B cell (primary cell): ENCODE measurements around the gene SPAAR.

Source experiments
- EZH2 ChIP-seq: IDR thresholded peaks from 2 replicates; pipeline ENCODE4 v1.6.1; 2012; ENCODE audit warnings: borderline replicate concordance, low read depth, mild to moderate bottlenecking, moderate library complexity, low read length; ENCODE audit not compliant: insufficient read depth, poor library complexity, severe bottlenecking
- TF ChIP-seq, protein P1 (sequence below): fragments of 200-600 bp; IDR thresholded peaks from one replicate; pipeline ENCODE4 v1.8.0; 2022; ENCODE audit warnings: antibody characterized with exemption, mild to moderate bottlenecking

DNA sequence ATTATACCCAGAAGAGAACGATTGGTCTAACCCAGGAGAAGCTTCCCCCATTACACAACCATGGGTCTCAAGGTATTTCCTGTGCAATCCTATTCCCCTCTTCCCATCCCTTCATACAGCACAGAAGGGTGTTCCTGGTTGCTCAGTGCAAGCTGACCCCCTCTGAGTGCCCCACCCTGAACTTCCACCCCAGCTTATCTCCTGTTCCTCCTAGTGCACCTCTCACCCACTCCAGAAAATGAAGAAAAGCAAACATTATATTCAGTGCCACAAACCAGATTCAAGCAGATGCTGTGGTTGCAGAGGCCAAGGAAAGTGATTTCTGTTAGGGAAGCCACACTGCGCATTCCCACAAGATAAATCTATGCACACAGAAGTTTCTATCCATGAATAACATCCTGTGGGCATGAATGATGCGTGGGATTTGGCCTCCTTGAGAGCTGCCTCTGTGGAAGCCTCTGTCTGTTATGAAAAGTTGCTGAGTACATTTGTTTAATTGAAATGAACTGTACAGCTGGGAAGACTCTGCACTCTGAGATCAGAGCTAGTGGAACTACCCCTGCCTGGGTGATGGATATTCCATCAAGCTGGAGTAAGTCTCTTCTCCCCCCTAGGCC, 50.9 kb downstream of the SPAAR start:
- TF ChIP-seq EZH2 = no peak
- TF ChIP-seq, protein P1, sequence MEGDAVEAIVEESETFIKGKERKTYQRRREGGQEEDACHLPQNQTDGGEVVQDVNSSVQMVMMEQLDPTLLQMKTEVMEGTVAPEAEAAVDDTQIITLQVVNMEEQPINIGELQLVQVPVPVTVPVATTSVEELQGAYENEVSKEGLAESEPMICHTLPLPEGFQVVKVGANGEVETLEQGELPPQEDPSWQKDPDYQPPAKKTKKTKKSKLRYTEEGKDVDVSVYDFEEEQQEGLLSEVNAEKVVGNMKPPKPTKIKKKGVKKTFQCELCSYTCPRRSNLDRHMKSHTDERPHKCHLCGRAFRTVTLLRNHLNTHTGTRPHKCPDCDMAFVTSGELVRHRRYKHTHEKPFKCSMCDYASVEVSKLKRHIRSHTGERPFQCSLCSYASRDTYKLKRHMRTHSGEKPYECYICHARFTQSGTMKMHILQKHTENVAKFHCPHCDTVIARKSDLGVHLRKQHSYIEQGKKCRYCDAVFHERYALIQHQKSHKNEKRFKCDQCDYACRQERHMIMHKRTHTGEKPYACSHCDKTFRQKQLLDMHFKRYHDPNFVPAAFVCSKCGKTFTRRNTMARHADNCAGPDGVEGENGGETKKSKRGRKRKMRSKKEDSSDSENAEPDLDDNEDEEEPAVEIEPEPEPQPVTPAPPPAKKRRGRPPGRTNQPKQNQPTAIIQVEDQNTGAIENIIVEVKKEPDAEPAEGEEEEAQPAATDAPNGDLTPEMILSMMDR = no peak
